ENCODE measurements around the gene ATP7B.

Gene ATP7B

DNA sequence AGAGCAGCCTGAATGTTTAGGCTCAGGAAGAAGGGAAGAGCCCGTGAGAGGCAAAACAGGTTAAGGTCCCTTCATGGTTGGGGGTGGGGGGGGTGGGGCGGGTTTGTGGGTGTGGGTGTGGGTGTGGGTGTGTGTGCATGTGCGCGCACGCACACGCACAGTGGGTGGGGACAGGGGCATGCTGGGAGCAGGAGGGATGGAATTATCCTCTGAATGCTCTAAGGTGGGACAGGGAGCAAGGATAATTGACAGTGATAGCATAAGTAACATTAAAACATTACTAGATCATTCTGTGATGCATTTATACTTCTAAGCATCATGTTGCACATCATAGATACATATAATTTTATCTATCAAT, 84.7 kb downstream of the ATP7B start:
- H3K27me3 ChIP-seq (ENCODE audit: insufficient read depth, poor library complexity, severe bottlenecking): no peaks in the 10 kb centered on the region
- no peak overlapping the region for H3K4me3 ChIP-seq (replicated peaks; ENCODE audit: insufficient read depth, low read length)
- TF ChIP-seq CTCF (IDR thresholded peaks at IDR 0.05; ENCODE audit: insufficient read depth, low read length) (no peak), REST (IDR thresholded peaks at IDR 0.05; ENCODE audit: insufficient replicate concordance, low read depth) (no peak), SPI1 (IDR thresholded peaks at IDR 0.05; ENCODE audit: borderline replicate concordance, low read depth) (no peak), GABPA (IDR thresholded peaks at IDR 0.05; ENCODE audit: low read depth) (no peak), POLR2AphosphoS5 (IDR thresholded peaks at IDR 0.05; ENCODE audit: low read depth) (no peak)
- H3K27ac ChIP-seq (replicated peaks): no peak overlapping the region
- no peak for DNase-seq (ENCODE audit: low read depth in 1 of 2, low spot score in 1 of 2)

- no peak for TF ChIP-seq CTCF (IDR thresholded peaks at IDR 0.05; ENCODE audit: insufficient read depth, low read length)
- TF ChIP-seq SPI1 (IDR thresholded peaks at IDR 0.05; ENCODE audit: borderline replicate concordance, low read depth): no peak
- no peak for TF ChIP-seq GABPA (IDR thresholded peaks at IDR 0.05; ENCODE audit: low read depth)
- TF ChIP-seq REST (IDR thresholded peaks at IDR 0.05; ENCODE audit: insufficient replicate concordance, low read depth): no peak
- TF ChIP-seq POLR2AphosphoS5 (IDR thresholded peaks at IDR 0.05; ENCODE audit: low read depth): no peak
Measured at GRCh38 chr13:51925865-51926527, 85.3 kb downstream of the ATP7B start.

GRCh38 chr13:51924756-51925544, 86.3 kb downstream of the ATP7B start:
- no peaks in the 10 kb centered on the region for H3K27me3 ChIP-seq (ENCODE audit: insufficient read depth, poor library complexity, severe bottlenecking)
- DNase-seq (ENCODE audit: low read depth in 1 of 2, low spot score in 1 of 2): no peak
- H3K4me3 ChIP-seq (replicated peaks; ENCODE audit: insufficient read depth, low read length): no peak overlapping the region
- TF ChIP-seq SPI1 (IDR thresholded peaks at IDR 0.05; ENCODE audit: borderline replicate concordance, low read depth) (no peak; the same call in 1 of the 2 replicates), POLR2AphosphoS5 (IDR thresholded peaks at IDR 0.05; ENCODE audit: low read depth) (no peak), CTCF (IDR thresholded peaks at IDR 0.05; ENCODE audit: insufficient read depth, low read length) (no peak), GABPA (IDR thresholded peaks at IDR 0.05; ENCODE audit: low read depth) (no peak), REST (IDR thresholded peaks at IDR 0.05; ENCODE audit: insufficient replicate concordance, low read depth) (no peak)
- H3K27ac ChIP-seq (replicated peaks): no peak overlapping the region

More at GRCh38 chr13:51925865-51926527, 85.3 kb downstream of the ATP7B start:
- H3K4me3 ChIP-seq (replicated peaks; ENCODE audit: insufficient read depth, low read length): no peak overlapping the region
- no peak for DNase-seq (ENCODE audit: low read depth in 1 of 2, low spot score in 1 of 2)
- H3K27ac ChIP-seq (replicated peaks): no peak overlapping the region
- no peaks in the 10 kb centered on the region for H3K27me3 ChIP-seq (ENCODE audit: insufficient read depth, poor library complexity, severe bottlenecking)
